ENCODE data around the gene CELSR1. TPM values are rescaled to one million over a fixed set of nuclear protein-coding genes. Genes with fewer than 3 reads are reported as not detected.

Gene CELSR1
- total RNA-seq, 1 experiment from 2014 or later: 37.6 TPM

DNA sequence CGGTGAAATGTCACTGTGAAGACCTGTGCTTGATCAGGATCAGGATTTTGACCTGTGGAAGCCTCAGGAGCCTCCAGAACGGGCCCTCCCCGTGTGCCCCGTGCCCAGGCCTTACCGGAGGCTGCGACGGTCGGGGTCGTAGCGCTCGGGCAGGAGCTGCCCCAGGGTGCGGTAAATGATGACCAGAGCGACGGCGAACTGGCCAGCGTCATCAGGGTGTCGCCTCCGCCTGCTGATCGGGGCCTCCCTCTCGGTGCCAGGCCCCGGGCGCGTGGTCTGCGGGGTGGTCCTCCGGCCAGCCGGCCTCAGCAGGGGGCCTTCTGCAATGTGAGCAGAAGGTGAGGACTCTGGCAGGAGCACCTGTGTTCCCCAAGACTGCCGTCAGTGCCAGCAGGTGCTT is 155.7 kb downstream of the CELSR1 start:
- no peak overlapping the region for H3K27ac ChIP-seq
- ChIA-PET CTCF (no interaction called here), POLR2A (ENCODE audit: unreplicated experiment) (interaction anchor here (0.6 kb wide), 1 partner anchor 102 kb away, joined by 6 read pairs; no protein-coding TSS in a partner anchor)
- no peak overlapping the region for H2AFZ ChIP-seq
- no peaks in the 10 kb centered on the region; the same call in 1 of the 2 replicates for H3K36me3 ChIP-seq (ENCODE audit: low read depth)
- no peaks in the 10 kb centered on the region for H3K27me3 ChIP-seq (ENCODE audit: insufficient read depth, low read depth)
- BruUV-seq (replicated peaks): no TSS peak
- no peaks in the 10 kb centered on the region for H4K20me1 ChIP-seq (ENCODE audit: insufficient read depth)
- no peak for TF ChIP-seq EZH2 (IDR thresholded peaks at IDR 0.05; ENCODE audit: low read depth)
- TF ChIP-seq, protein P1, sequence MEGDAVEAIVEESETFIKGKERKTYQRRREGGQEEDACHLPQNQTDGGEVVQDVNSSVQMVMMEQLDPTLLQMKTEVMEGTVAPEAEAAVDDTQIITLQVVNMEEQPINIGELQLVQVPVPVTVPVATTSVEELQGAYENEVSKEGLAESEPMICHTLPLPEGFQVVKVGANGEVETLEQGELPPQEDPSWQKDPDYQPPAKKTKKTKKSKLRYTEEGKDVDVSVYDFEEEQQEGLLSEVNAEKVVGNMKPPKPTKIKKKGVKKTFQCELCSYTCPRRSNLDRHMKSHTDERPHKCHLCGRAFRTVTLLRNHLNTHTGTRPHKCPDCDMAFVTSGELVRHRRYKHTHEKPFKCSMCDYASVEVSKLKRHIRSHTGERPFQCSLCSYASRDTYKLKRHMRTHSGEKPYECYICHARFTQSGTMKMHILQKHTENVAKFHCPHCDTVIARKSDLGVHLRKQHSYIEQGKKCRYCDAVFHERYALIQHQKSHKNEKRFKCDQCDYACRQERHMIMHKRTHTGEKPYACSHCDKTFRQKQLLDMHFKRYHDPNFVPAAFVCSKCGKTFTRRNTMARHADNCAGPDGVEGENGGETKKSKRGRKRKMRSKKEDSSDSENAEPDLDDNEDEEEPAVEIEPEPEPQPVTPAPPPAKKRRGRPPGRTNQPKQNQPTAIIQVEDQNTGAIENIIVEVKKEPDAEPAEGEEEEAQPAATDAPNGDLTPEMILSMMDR (conservative IDR thresholded peaks at IDR 0.05): no peak
- H3K4me1 ChIP-seq (replicated peaks; ENCODE audit: insufficient read depth): peaks cover 38% of the 10 kb centered on the region
- H3K4me2 ChIP-seq: no peak overlapping the region
- no peaks in the 10 kb centered on the region for H3K9me3 ChIP-seq (ENCODE audit: insufficient read depth, low read depth)
- no peak overlapping the region for H3K4me3 ChIP-seq
- 0 out of 2 replicates have a peak, but pooled peaks cover 5% of the 10 kb centered on the region for H3K79me2 ChIP-seq (ENCODE audit: low read depth)
- no peak for DNase-seq
- peaks cover 27% of the 10 kb centered on the region for H3F3A ChIP-seq (ENCODE audit: insufficient read depth, low read depth)
- intact Hi-C loops (cut with micrococcal nuclease; ENCODE audit: unreplicated experiment): no loop called here
- H3K9me2 ChIP-seq (ENCODE audit: insufficient read depth): no peaks in the 10 kb centered on the region

DNA sequence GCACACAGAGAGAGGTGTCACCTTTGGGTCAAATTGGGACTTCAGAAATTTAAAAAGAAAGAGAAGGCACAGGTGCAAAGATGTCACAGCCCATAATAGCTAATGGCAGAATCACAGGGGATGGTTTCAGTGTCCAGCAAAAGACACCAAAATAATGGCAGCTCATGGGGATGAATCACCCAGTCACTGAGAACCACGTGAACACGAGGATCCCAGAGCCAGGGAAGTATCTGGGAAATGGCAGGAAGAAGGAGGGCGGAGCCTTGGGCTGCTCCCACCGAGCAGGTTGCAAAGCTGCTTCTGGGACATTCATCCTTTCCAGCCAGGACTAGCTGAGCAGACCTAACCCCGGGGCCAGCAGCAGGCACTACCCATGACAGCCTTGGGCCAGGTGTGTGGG is 156.3 kb downstream of the CELSR1 start:
- TF ChIP-seq, protein P1 (conservative IDR thresholded peaks at IDR 0.05): no peak
- TF ChIP-seq EZH2 (IDR thresholded peaks at IDR 0.05; ENCODE audit: low read depth): no peak
- no peaks in the 10 kb centered on the region for H4K20me1 ChIP-seq (ENCODE audit: insufficient read depth)
- H3K4me3 ChIP-seq: no peak overlapping the region
- H3K9me2 ChIP-seq (ENCODE audit: insufficient read depth): no peaks in the 10 kb centered on the region
- H2AFZ ChIP-seq: no peak overlapping the region
- intact Hi-C loops (cut with micrococcal nuclease; ENCODE audit: unreplicated experiment): no loop called here
- H3F3A ChIP-seq (ENCODE audit: insufficient read depth, low read depth): peaks cover 30% of the 10 kb centered on the region
- peak; percentile 49 to 57 for DNase-seq
- peaks cover 5% of the 10 kb centered on the region for H3K36me3 ChIP-seq (ENCODE audit: low read depth)
- no peak overlapping the region for H3K4me2 ChIP-seq
- POLR2A ChIA-PET (ENCODE audit: unreplicated experiment): interaction anchor here (0.6 kb wide), 1 partner anchor 101 kb away, joined by 6 read pairs; no protein-coding TSS in a partner anchor
- H3K79me2 ChIP-seq (ENCODE audit: low read depth): 0 out of 2 replicates have a peak, but pooled peaks cover 5% of the 10 kb centered on the region
- H3K27me3 ChIP-seq (ENCODE audit: insufficient read depth, low read depth): no peaks in the 10 kb centered on the region
- CTCF ChIA-PET: no interaction called here
- no TSS peak for BruUV-seq (replicated peaks)
- H3K4me1 ChIP-seq (replicated peaks; ENCODE audit: insufficient read depth): peaks cover 44% of the 10 kb centered on the region
- no peaks in the 10 kb centered on the region for H3K9me3 ChIP-seq (ENCODE audit: insufficient read depth, low read depth)
- no peak overlapping the region for H3K27ac ChIP-seq

DNA sequence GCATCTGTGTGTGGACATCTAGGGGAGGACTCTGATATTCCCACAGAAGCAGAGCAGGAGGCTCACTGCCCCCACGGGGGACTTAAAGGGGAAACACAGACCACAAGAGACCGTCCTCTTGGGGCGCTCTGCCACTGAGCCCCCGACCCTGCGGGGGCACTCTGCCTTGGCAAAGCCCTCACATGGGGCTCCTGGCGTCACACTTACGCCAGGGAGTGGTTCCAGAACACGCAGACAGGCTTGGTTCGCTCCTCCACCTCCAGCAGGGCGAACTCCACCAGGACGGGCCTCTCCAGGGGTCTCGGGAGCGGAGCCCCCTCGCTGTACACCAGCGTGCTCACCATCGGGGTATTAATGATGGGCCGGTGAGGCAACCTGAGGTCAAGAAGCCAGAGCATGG is 156.8 kb downstream of the CELSR1 start:
- Histone ChIP-seq H3K9me3 (ENCODE audit: insufficient read depth, low read depth) (no peaks in the 10 kb centered on the region), H3K4me3 (no peak overlapping the region), H3K79me2 (ENCODE audit: low read depth) (peaks cover 9% of the 10 kb centered on the region; the same call in 1 of the 2 replicates), H3K9me2 (ENCODE audit: insufficient read depth) (no peaks in the 10 kb centered on the region), H4K20me1 (ENCODE audit: insufficient read depth) (no peaks in the 10 kb centered on the region), H2AFZ (no peak overlapping the region), H3K27ac (no peak overlapping the region), H3K27me3 (ENCODE audit: insufficient read depth, low read depth) (no peaks in the 10 kb centered on the region), H3K36me3 (ENCODE audit: low read depth) (peaks cover 10% of the 10 kb centered on the region), H3K4me1 (replicated peaks; ENCODE audit: insufficient read depth) (peaks cover 50% of the 10 kb centered on the region), H3F3A (ENCODE audit: insufficient read depth, low read depth) (peaks cover 34% of the 10 kb centered on the region), H3K4me2 (no peak overlapping the region)
- ChIA-PET CTCF (no interaction called here), POLR2A (ENCODE audit: unreplicated experiment) (no interaction called here)
- TF ChIP-seq, protein P1 (conservative IDR thresholded peaks at IDR 0.05): no peak
- TF ChIP-seq EZH2 (IDR thresholded peaks at IDR 0.05; ENCODE audit: low read depth): no peak
- intact Hi-C loops (cut with micrococcal nuclease; ENCODE audit: unreplicated experiment): no loop called here
- no peak for DNase-seq
- no TSS peak for BruUV-seq (replicated peaks)
